T-helper 2 cell (primary cell): Measurements from ENCODE around the gene PCCA.
A peak's percentile ranks its signal among the peaks of the same experiment; 100 is the strongest.

Experiments used
- DNase-seq, 5 experiments: peaks; one replicate each; pipeline versions ENCODE4 v3.0.0 to v3.0.0-alpha.2; 2012 to 2022

The PCCA gene

GRCh38 chr13:100473501-100474044, 384.7 kb downstream of the PCCA start:
- no peak for DNase-seq

GRCh38 chr13:100476963-100477362, 388.1 kb downstream of the PCCA start:
- DNase-seq = no peak

- DNase-seq = no peak
Observed at GRCh38 chr13:100478107-100478809, 389.4 kb downstream of the PCCA start.

- no peak for DNase-seq
Observed at GRCh38 chr13:100480676-100481075, 391.8 kb downstream of the PCCA start.

GRCh38 chr13:100483139-100483538, 394.2 kb downstream of the PCCA start:
- no peak for DNase-seq

- DNase-seq = peak in 1 of 5 experiments; percentile 38
Observed at GRCh38 chr13:100483841-100484381, 395.0 kb downstream of the PCCA start.

GRCh38 chr13:100484702-100485101, 395.8 kb downstream of the PCCA start:
- DNase-seq = peak in 1 of 5 experiments; percentile 75

- DNase-seq = peak in 1 of 5 experiments; percentile 46
Observed at GRCh38 chr13:100485265-100485664, 396.4 kb downstream of the PCCA start.

GRCh38 chr13:100490692-100491091, 401.8 kb downstream of the PCCA start:
- DNase-seq = no peak

- no peak for DNase-seq
Observed at GRCh38 chr13:100491164-100491842, 402.4 kb downstream of the PCCA start.

GRCh38 chr13:100493418-100493817, 404.5 kb downstream of the PCCA start:
- no peak for DNase-seq

GRCh38 chr13:100495455-100495854, 406.6 kb downstream of the PCCA start:
- no peak for DNase-seq

GRCh38 chr13:100497389-100497788, 408.5 kb downstream of the PCCA start:
- no peak for DNase-seq

GRCh38 chr13:100502446-100502845, 413.6 kb downstream of the PCCA start:
- DNase-seq = no peak

GRCh38 chr13:100503622-100504021, 414.7 kb downstream of the PCCA start:
- no peak for DNase-seq

GRCh38 chr13:100506154-100506553, 417.3 kb downstream of the PCCA start:
- peak in 2 of 5 experiments; percentile 24 to 85 for DNase-seq

GRCh38 chr13:100506600-100507422, 417.9 kb downstream of the PCCA start:
- peak in 1 of 5 experiments; percentile 71 for DNase-seq

GRCh38 chr13:100508455-100508854, 419.6 kb downstream of the PCCA start:
- no peak for DNase-seq

- DNase-seq = no peak
Observed at GRCh38 chr13:100508996-100509395, 420.1 kb downstream of the PCCA start.

GRCh38 chr13:100510208-100510957, 421.5 kb downstream of the PCCA start:
- DNase-seq = no peak

- no peak for DNase-seq
Observed at GRCh38 chr13:100511466-100511865, 422.6 kb downstream of the PCCA start.

GRCh38 chr13:100512422-100512821, 423.5 kb downstream of the PCCA start:
- DNase-seq = no peak
